Inferior parietal cortex (tissue), 1 donor: ENCODE measurements around the gene CYLC2.

Source experiments
- DNase-seq: peaks from one replicate; pipeline ENCODE4 v3.0.0-alpha.2; 2016; ENCODE audit errors: extremely low spot score

Gene CYLC2

GRCh38 chr9:102995033-102995432 is at the start of gene CYLC2:
Gene CYLC2, plus strand, starts transcription at chr9:102995333. Its CDS starts 48 bp downstream, at chr9:102995381.
- DNase-seq = no peak

- DNase-seq = peak; percentile 9
Observed at GRCh38 chr9:102950346-102950745, 44.8 kb upstream of the CYLC2 start.

- no peak for DNase-seq
Observed at GRCh38 chr9:102966999-102967398, 28.1 kb upstream of the CYLC2 start.

GRCh38 chr9:102967979-102968378 is 27.2 kb upstream of the CYLC2 start:
- DNase-seq = no peak

GRCh38 chr9:102972780-102973179 is 22.4 kb upstream of the CYLC2 start:
- DNase-seq = no peak

- no peak for DNase-seq
Observed at GRCh38 chr9:102974530-102974929, 20.6 kb upstream of the CYLC2 start.

GRCh38 chr9:102975251-102975650 is 19.9 kb upstream of the CYLC2 start:
- DNase-seq = no peak

- no peak for DNase-seq
Observed at GRCh38 chr9:102985162-102985895, 9.8 kb upstream of the CYLC2 start.

- DNase-seq = no peak
Observed at GRCh38 chr9:102986425-102986824, 8.7 kb upstream of the CYLC2 start.

- no peak for DNase-seq
Observed at GRCh38 chr9:103003689-103004088, 8.6 kb downstream of the CYLC2 start.

GRCh38 chr9:103014242-103014641 is 19.1 kb downstream of the CYLC2 start:
- no peak for DNase-seq

GRCh38 chr9:103025796-103026195 is 30.7 kb downstream of the CYLC2 start:
- no peak for DNase-seq

- peak; percentile 67 for DNase-seq
Observed at GRCh38 chr9:103037508-103038477, 42.7 kb downstream of the CYLC2 start.

GRCh38 chr9:103041961-103042360 is 46.8 kb downstream of the CYLC2 start:
- no peak for DNase-seq
